Erythroblast (primary cell): ENCODE results near the gene CAMKMT.

ENCODE experiments used
- GATA1 ChIP-seq: IDR thresholded peaks from 2 replicates; pipeline ENCODE4 v1.6.1; 2011; ENCODE audit warnings: low read depth, mild to moderate bottlenecking, control low read depth, low read length, moderate library complexity
- POLR2A ChIP-seq: IDR thresholded peaks from 2 replicates; pipeline ENCODE4 v1.6.1; 2011; ENCODE audit warnings: mild to moderate bottlenecking, low read length

DNA sequence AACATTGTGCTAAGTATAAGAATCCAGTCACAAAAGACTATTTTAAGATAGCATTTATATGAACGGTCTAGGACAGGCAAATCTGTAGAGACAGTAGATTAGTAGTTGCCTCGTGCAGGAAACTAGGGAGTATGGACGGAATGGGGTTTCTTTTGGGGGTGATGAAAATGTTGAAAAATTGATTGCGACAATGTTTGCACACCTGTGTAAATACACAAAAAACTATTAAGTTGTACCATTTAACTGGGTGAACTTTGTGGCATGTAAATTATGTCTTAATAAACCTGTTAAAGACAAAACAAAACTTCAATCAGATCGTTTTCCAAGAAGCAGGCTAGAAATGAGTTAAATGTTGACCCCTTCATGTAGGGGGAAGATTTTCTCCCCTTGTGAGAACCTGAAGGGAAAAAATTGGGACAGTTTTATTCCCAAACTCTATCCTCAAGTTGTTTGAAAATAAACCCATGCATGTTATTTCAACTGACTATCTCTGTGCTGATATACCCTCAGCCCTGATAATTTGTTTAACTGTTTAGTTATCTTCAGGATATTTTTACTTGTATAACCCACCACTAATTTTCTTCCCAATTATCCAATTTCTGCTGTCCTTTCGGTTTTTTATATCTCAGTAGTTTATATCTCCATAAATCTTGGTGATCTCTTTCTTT is 87.2 kb downstream of the CAMKMT start:
- TF ChIP-seq POLR2A = no peak
- TF ChIP-seq GATA1 = no peak
